ENCODE measurements around the gene ERBB4.

The ERBB4 gene

DNA sequence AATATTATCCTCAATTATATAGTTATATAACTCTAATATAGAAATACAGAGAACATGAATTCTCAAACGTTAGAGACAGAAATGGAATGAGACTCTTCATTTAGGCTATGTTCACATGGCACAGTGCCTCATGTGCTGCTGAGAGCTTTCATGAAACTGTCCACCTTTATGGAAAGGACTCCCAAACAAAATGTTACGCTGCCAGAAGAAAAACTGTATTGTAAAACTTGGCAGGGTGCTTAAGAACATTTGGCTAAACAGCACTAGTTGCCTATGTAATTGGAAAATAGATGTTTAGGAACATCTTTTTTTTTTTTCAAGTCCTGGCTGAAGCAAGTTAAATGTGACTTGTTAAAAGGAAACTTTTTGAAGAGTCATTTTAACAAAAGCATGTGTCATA is 396.0 kb downstream of the ERBB4 start:
- no peaks in the 10 kb centered on the region for H4K20me1 ChIP-seq (ENCODE audit: control insufficient read depth, insufficient read depth, low read depth, low read length)
- H3K4me3 ChIP-seq (ENCODE audit: low read length): no peak overlapping the region
- no peaks in the 10 kb centered on the region for H3K4me1 ChIP-seq (ENCODE audit: control insufficient read depth, low read length)
- H3K27me3 ChIP-seq (ENCODE audit: control insufficient read depth, low read length): no peaks in the 10 kb centered on the region
- no peaks in the 10 kb centered on the region for H3K9me2 ChIP-seq (replicated peaks; ENCODE audit: control insufficient read depth, low read length)
- H3K9me3 ChIP-seq (ENCODE audit: control insufficient read depth, insufficient read depth, low read length): no peaks in the 10 kb centered on the region
- H3K27ac ChIP-seq (ENCODE audit: low read depth, low read length): no peak overlapping the region
- no peaks in the 10 kb centered on the region for H3K79me2 ChIP-seq (ENCODE audit: control insufficient read depth, low read length)
- no peaks in the 10 kb centered on the region for H3F3A ChIP-seq (ENCODE audit: control insufficient read depth, insufficient read depth)
- no peak for TF ChIP-seq EZH2phosphoT487 (IDR thresholded peaks at IDR 0.05; ENCODE audit: borderline replicate concordance, low read length)
- H3K36me3 ChIP-seq (ENCODE audit: control insufficient read depth, low read length): no peaks in the 10 kb centered on the region
- H3K4me2 ChIP-seq (ENCODE audit: low read length): no peak overlapping the region

DNA sequence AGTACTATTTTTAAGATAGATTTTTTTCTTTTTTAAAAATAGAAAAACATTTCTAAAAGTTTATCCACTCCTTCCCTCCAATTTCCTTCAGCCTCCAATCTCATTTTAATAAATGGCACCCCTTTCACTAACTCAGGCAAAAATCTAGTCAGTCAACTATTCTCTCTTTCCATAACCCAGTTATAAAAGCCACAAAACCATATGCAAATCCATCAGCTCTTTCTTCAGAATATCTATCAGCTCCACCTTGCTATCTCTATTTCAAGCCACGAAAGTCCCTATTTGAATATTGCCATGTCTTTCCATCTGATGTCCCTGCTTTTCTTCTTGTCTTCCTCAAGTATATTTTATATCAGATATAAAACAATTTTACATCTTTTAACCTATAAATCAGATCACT is 397.1 kb downstream of the ERBB4 start:
- no peaks in the 10 kb centered on the region for H3K27me3 ChIP-seq (ENCODE audit: control insufficient read depth, low read length)
- H3K9me2 ChIP-seq (replicated peaks; ENCODE audit: control insufficient read depth, low read length): no peaks in the 10 kb centered on the region
- no peaks in the 10 kb centered on the region for H3K9me3 ChIP-seq (ENCODE audit: control insufficient read depth, insufficient read depth, low read length)
- H3K4me3 ChIP-seq (ENCODE audit: low read length): no peak overlapping the region
- no peaks in the 10 kb centered on the region for H4K20me1 ChIP-seq (ENCODE audit: control insufficient read depth, insufficient read depth, low read depth, low read length)
- no peaks in the 10 kb centered on the region for H3K36me3 ChIP-seq (ENCODE audit: control insufficient read depth, low read length)
- no peak overlapping the region for H3K27ac ChIP-seq (ENCODE audit: low read depth, low read length)
- no peak overlapping the region for H3K4me2 ChIP-seq (ENCODE audit: low read length)
- TF ChIP-seq, protein P1, sequence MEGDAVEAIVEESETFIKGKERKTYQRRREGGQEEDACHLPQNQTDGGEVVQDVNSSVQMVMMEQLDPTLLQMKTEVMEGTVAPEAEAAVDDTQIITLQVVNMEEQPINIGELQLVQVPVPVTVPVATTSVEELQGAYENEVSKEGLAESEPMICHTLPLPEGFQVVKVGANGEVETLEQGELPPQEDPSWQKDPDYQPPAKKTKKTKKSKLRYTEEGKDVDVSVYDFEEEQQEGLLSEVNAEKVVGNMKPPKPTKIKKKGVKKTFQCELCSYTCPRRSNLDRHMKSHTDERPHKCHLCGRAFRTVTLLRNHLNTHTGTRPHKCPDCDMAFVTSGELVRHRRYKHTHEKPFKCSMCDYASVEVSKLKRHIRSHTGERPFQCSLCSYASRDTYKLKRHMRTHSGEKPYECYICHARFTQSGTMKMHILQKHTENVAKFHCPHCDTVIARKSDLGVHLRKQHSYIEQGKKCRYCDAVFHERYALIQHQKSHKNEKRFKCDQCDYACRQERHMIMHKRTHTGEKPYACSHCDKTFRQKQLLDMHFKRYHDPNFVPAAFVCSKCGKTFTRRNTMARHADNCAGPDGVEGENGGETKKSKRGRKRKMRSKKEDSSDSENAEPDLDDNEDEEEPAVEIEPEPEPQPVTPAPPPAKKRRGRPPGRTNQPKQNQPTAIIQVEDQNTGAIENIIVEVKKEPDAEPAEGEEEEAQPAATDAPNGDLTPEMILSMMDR (IDR thresholded peaks at IDR 0.05; ENCODE audit: low read depth, low read length, poor library complexity, severe bottlenecking): no peak
- TF ChIP-seq EZH2phosphoT487 (IDR thresholded peaks at IDR 0.05; ENCODE audit: borderline replicate concordance, low read length): no peak
- no peaks in the 10 kb centered on the region for H3K4me1 ChIP-seq (ENCODE audit: control insufficient read depth, low read length)
- H3K79me2 ChIP-seq (ENCODE audit: control insufficient read depth, low read length): no peaks in the 10 kb centered on the region
- H3F3A ChIP-seq (ENCODE audit: control insufficient read depth, insufficient read depth): no peaks in the 10 kb centered on the region

DNA sequence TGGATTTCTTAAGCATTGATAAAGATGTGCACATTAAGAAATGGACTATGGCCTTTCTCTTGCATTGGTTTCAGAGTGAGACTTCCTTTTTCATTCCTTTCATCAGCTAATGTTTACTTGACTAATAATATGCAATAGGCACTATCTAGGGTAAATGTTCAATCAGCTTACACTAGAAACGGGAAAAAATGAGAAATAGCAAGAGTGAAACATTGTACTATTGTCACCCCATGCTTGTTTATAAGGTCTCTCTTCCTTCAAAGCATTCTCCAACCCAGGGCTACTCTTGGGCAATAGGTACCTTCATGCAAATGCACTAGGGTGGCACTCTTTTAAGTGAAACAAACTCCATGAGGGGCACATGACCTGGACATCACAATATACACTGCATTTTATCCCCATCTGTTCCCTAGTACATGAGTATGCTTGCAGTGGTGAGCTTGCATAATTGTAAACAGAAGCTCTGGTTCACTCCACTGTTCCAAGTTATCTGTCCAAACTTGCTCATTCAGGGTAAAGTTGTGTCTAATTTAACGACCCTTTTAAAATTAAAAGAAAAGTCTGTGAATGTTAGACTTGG is 402.3 kb downstream of the ERBB4 start:
- Histone ChIP-seq H3K27ac (ENCODE audit: low read depth, low read length) (no peak overlapping the region), H3F3A (ENCODE audit: control insufficient read depth, insufficient read depth) (no peaks in the 10 kb centered on the region), H3K27me3 (ENCODE audit: control insufficient read depth, low read length) (no peaks in the 10 kb centered on the region), H3K36me3 (ENCODE audit: control insufficient read depth, low read length) (no peaks in the 10 kb centered on the region), H3K9me2 (replicated peaks; ENCODE audit: control insufficient read depth, low read length) (no peaks in the 10 kb centered on the region), H3K79me2 (ENCODE audit: control insufficient read depth, low read length) (no peaks in the 10 kb centered on the region), H4K20me1 (ENCODE audit: control insufficient read depth, insufficient read depth, low read depth, low read length) (no peaks in the 10 kb centered on the region), H3K9me3 (ENCODE audit: control insufficient read depth, insufficient read depth, low read length) (no peaks in the 10 kb centered on the region), H3K4me2 (ENCODE audit: low read length) (no peak overlapping the region), H3K4me1 (ENCODE audit: control insufficient read depth, low read length) (no peaks in the 10 kb centered on the region), H3K4me3 (ENCODE audit: low read length) (no peak overlapping the region)
- TF ChIP-seq EZH2phosphoT487 (IDR thresholded peaks at IDR 0.05; ENCODE audit: borderline replicate concordance, low read length): no peak
- TF ChIP-seq, protein P1 (IDR thresholded peaks at IDR 0.05; ENCODE audit: low read depth, low read length, poor library complexity, severe bottlenecking): no peak

DNA sequence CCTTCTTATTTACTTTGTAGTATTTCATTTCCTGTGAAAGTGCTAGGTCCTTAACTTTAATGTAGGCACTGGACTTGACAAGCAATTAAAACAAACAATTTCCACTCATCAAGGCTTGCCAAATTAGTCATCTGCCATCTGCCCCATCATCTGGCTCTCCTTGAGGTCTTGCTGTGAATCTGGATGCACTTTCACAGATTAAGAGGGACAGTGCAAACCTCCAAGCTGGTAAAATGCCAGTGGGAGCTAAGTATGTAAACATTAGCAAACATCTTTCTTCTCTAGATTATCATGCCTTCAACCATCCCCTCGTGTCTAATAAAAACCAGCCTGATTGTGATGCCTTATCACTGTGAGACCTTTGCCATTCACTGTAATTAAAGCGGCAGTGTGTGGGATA is 402.9 kb downstream of the ERBB4 start:
- Histone ChIP-seq H3K4me1 (ENCODE audit: control insufficient read depth, low read length) (no peaks in the 10 kb centered on the region), H3K4me2 (ENCODE audit: low read length) (no peak overlapping the region), H3K27ac (ENCODE audit: low read depth, low read length) (no peak overlapping the region), H3K79me2 (ENCODE audit: control insufficient read depth, low read length) (no peaks in the 10 kb centered on the region), H3K9me3 (ENCODE audit: control insufficient read depth, insufficient read depth, low read length) (no peaks in the 10 kb centered on the region), H3K9me2 (replicated peaks; ENCODE audit: control insufficient read depth, low read length) (no peaks in the 10 kb centered on the region), H3K27me3 (ENCODE audit: control insufficient read depth, low read length) (no peaks in the 10 kb centered on the region), H3F3A (ENCODE audit: control insufficient read depth, insufficient read depth) (no peaks in the 10 kb centered on the region), H3K4me3 (ENCODE audit: low read length) (no peak overlapping the region), H4K20me1 (ENCODE audit: control insufficient read depth, insufficient read depth, low read depth, low read length) (no peaks in the 10 kb centered on the region), H3K36me3 (ENCODE audit: control insufficient read depth, low read length) (no peaks in the 10 kb centered on the region)
- TF ChIP-seq, protein P1 (IDR thresholded peaks at IDR 0.05; ENCODE audit: low read depth, low read length, poor library complexity, severe bottlenecking): no peak
- no peak for TF ChIP-seq EZH2phosphoT487 (IDR thresholded peaks at IDR 0.05; ENCODE audit: borderline replicate concordance, low read length)

All from DOHH2 (cell line).